HG03196 (cell line): ENCODE measurements around the gene FAM120A.

Experiments
- ATAC-seq: cut with Tn5 transposase; IDR thresholded peaks from one replicate; pipeline ENCODE4 v1.9.1; 2021; ENCODE audit not compliant: unreplicated experiment

FAM120A gene

GRCh38 chr9:93470391-93470790, 18.9 kb downstream of the FAM120A start:
- ATAC-seq: no peak

GRCh38 chr9:93471124-93471523, 19.6 kb downstream of the FAM120A start:
- ATAC-seq: no peak

GRCh38 chr9:93473411-93473810, 21.9 kb downstream of the FAM120A start:
- ATAC-seq: no peak

GRCh38 chr9:93475108-93475507, 23.6 kb downstream of the FAM120A start:
- ATAC-seq: no peak

GRCh38 chr9:93475856-93476255, 24.4 kb downstream of the FAM120A start:
- no peak for ATAC-seq

- no peak for ATAC-seq
Observed at GRCh38 chr9:93476924-93477323, 25.4 kb downstream of the FAM120A start.

- no peak for ATAC-seq
Observed at GRCh38 chr9:93477397-93477796, 25.9 kb downstream of the FAM120A start.

GRCh38 chr9:93479726-93480125, 28.2 kb downstream of the FAM120A start:
- ATAC-seq: no peak

- no peak for ATAC-seq
Observed at GRCh38 chr9:93480262-93480661, 28.8 kb downstream of the FAM120A start.

GRCh38 chr9:93480728-93481324, 29.3 kb downstream of the FAM120A start:
- ATAC-seq: no peak

- ATAC-seq: no peak
Observed at GRCh38 chr9:93483497-93483896, 32.0 kb downstream of the FAM120A start.

- ATAC-seq: no peak
Observed at GRCh38 chr9:93486268-93486667, 34.8 kb downstream of the FAM120A start.

GRCh38 chr9:93488244-93488643, 36.8 kb downstream of the FAM120A start:
- no peak for ATAC-seq

- no peak for ATAC-seq
Observed at GRCh38 chr9:93491593-93492232, 40.2 kb downstream of the FAM120A start.

- no peak for ATAC-seq
Observed at GRCh38 chr9:93492327-93492726, 40.8 kb downstream of the FAM120A start.

- ATAC-seq: no peak
Observed at GRCh38 chr9:93493949-93494348, 42.5 kb downstream of the FAM120A start.

GRCh38 chr9:93496285-93496684, 44.8 kb downstream of the FAM120A start:
- ATAC-seq: no peak

- ATAC-seq: no peak
Observed at GRCh38 chr9:93500571-93501298, 49.2 kb downstream of the FAM120A start.

GRCh38 chr9:93501406-93501805, 49.9 kb downstream of the FAM120A start:
- no peak for ATAC-seq

GRCh38 chr9:93503381-93503780, 51.9 kb downstream of the FAM120A start:
- no peak for ATAC-seq

GRCh38 chr9:93505541-93506132, 54.2 kb downstream of the FAM120A start:
- no peak for ATAC-seq

- no peak for ATAC-seq
Observed at GRCh38 chr9:93507768-93508167, 56.3 kb downstream of the FAM120A start.
